H1 (cell line): ENCODE measurements around the gene MYOC. TPM values are rescaled to one million over a fixed set of nuclear protein-coding genes. Genes with fewer than 3 reads are reported as not detected.

Source experiments
- EP300 ChIP-seq, 2 experiments: IDR thresholded peaks; 1 replicate in 1 of 2; 2 replicates in 1 of 2; pipeline ENCODE4 v1.6.1; 2011 to 2012; ENCODE audit warnings: low read depth in 2 of 2, low read length in 2 of 2, mild to moderate bottlenecking in 2 of 2, borderline replicate concordance in 1 of 2, inconsistent platforms in 1 of 2, moderate library complexity in 1 of 2
- SIX5 ChIP-seq: IDR thresholded peaks from 2 replicates; pipeline ENCODE4 v1.6.1; 2011; ENCODE audit warnings: mild to moderate bottlenecking, low read depth, low read length
- polyA plus RNA-seq, 7 experiments: library from polyadenylated mRNA; depleted of rRNA in 3 of 7; stranded (reverse) in 5 of 7; unstranded in 2 of 7; fragments of >200 nt in 5 of 7; fragments of 200-250 nt in 2 of 7; gene quantifications; 1 replicate in 5 of 7; 2 replicates in 1 of 7; 4 replicates in 1 of 7; pipeline versions ENCODE4 v1.2.1 to v1.2.3, GENCODE V29; 2011 to 2013; ENCODE audit warnings: missing spikeins in 2 of 7, mixed read lengths in 2 of 7
- total RNA-seq: library from RNA; stranded (reverse); fragmentation: NEBNext Ultra II Directional; extraction: Animal tissue kit (Norgen Biotek cat#: 25700); gene quantifications from 2 replicates; pipeline ENCODE4 v1.2.1, GENCODE V29; 2021
- TF ChIP-seq, protein P1 (sequence below): IDR thresholded peaks from 2 replicates; pipeline ENCODE4 v1.6.1; 2012; ENCODE audit warnings: inconsistent platforms

Gene MYOC
- total and polyA plus RNA-seq, 2 of the 8 experiments (the other 6 are each of a cell fraction or from before 2014, with no cell fraction given), result not detected

DNA sequence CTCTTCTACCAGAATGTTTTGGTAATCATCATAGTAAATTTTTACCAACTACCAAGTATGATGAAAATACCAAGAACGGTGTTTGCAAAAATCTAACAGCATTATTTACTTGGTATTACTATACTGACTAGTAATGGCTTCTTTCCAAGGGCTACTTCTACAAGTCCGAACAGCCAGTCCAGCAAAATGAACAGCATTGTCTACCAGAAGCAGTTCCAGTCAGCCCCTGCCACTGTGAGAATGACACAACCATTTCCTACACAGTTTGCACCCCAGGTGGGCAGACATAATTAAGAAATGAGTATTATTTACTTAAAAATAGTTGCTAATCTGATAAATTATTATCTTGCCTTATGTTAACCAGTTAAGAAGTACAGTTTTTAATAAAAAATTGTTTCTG, 64.3 kb downstream of the MYOC start (continued):
- TF ChIP-seq EP300 (IDR thresholded peaks at IDR 0.05; ENCODE audit: borderline replicate concordance in 1 of 2, low read depth in 2 of 2, low read length in 2 of 2) (no peak), SIX5 (no peak)
- TF ChIP-seq, protein P1, sequence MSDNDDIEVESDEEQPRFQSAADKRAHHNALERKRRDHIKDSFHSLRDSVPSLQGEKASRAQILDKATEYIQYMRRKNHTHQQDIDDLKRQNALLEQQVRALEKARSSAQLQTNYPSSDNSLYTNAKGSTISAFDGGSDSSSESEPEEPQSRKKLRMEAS, result no peak
- TF ChIP-seq, all 59 proteins: peak for 0
